ENCODE results near the gene DDX51. TPM values are rescaled to one million over a fixed set of nuclear protein-coding genes. Genes with fewer than 3 reads are reported as not detected.

Gene DDX51
- total RNA-seq, 1 donor from 2014 or later: 48.8 TPM

- intact Hi-C loops (cut with micrococcal nuclease): no loop called here
- peaks cover 3% of the 10 kb centered on the region for H3K27me3 Mint-ChIP-seq (ENCODE audit: insufficient read depth)
- no peak for DNase-seq (ENCODE audit: low spot score)
- no peaks in the 10 kb centered on the region for H3K9me3 Mint-ChIP-seq
- H3K27ac Mint-ChIP-seq: no peak overlapping the region
- peaks cover 13% of the 10 kb centered on the region for H3K4me1 Mint-ChIP-seq (ENCODE audit: low read depth)
- H3K36me3 Mint-ChIP-seq (ENCODE audit: low read depth): no peaks in the 10 kb centered on the region
- H3K4me3 Mint-ChIP-seq: no peak overlapping the region
These were observed 24.4 kb upstream of the DDX51 start for GRCh38 chr12:132168311-132169031.

GRCh38 chr12:132167611-132168310 is 23.6 kb upstream of the DDX51 start:
- Mint-ChIP-seq H3K27me3 (ENCODE audit: insufficient read depth) (no peaks in the 10 kb centered on the region), H3K27ac (no peak overlapping the region), H3K4me3 (no peak overlapping the region), H3K4me1 (ENCODE audit: low read depth) (peaks cover 11% of the 10 kb centered on the region), H3K9me3 (no peaks in the 10 kb centered on the region), H3K36me3 (ENCODE audit: low read depth) (no peaks in the 10 kb centered on the region)
- intact Hi-C loops (cut with micrococcal nuclease): no loop called here
- no peak for DNase-seq (ENCODE audit: low spot score)

DNA sequence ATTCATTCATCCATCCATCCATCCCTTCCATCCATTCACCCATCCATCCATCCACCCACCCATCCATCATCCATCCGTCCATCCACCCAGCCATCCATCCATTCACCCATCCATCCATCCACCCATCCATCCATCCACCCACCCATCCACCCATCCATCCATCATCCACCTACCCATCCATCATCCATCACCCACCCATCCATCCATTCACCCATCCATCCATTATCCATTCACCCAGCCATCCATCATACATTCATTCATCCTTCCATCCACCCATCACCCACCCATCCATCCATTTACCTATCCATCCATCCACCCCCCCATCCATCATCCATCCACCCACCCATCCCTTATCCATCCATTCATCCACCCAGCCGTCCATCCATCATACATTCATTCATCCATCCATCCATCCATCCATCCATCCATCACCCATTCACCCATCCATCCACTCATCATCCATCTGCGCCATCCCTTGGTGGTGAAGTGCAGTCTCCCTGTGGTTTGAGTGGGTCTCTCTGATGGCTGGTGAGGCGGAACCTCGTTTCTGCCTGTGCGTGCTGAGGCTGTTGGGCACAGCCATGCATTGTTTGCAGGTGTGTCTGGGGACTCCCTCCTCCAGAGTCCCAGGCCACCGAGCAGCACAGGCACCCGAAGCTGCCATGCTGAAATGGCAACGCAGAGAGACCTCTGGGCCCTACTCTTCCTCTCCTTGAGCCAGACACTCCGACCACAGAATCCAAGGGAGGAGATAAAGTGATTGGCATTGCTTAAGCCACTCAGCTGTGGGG is 22.9 kb upstream of the DDX51 start:
- no peak overlapping the region for H3K4me3 Mint-ChIP-seq
- no peaks in the 10 kb centered on the region for H3K27me3 Mint-ChIP-seq (ENCODE audit: insufficient read depth)
- no peaks in the 10 kb centered on the region for H3K9me3 Mint-ChIP-seq
- H3K36me3 Mint-ChIP-seq (ENCODE audit: low read depth): no peaks in the 10 kb centered on the region
- intact Hi-C loops (cut with micrococcal nuclease): no loop called here
- H3K27ac Mint-ChIP-seq: no peak overlapping the region
- no peak for DNase-seq (ENCODE audit: low spot score)
- H3K4me1 Mint-ChIP-seq (ENCODE audit: low read depth): peaks cover 10% of the 10 kb centered on the region

DNA sequence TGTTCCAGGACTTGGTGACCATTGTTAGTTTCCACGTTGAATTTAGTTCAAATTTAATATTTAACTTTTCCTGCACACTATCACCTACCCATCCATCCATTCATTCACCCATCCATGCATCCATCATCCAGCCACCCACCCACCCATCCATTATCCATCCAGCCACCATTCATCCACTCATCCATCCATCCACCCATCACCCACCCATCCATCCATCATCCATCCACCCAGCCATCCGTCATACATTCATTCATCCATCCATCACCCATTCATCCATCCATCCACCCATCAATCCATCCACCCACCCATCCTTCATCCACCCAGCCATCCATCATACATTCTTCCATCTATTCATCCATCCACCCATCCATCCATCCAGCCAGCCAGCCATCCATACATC is 22.0 kb upstream of the DDX51 start:
- H3K27me3 Mint-ChIP-seq (ENCODE audit: insufficient read depth): no peaks in the 10 kb centered on the region
- H3K36me3 Mint-ChIP-seq (ENCODE audit: low read depth): no peaks in the 10 kb centered on the region
- no peak for DNase-seq (ENCODE audit: low spot score)
- H3K9me3 Mint-ChIP-seq: no peaks in the 10 kb centered on the region
- peaks cover 10% of the 10 kb centered on the region for H3K4me1 Mint-ChIP-seq (ENCODE audit: low read depth)
- intact Hi-C loops (cut with micrococcal nuclease): no loop called here
- no peak overlapping the region for H3K27ac Mint-ChIP-seq
- no peak overlapping the region for H3K4me3 Mint-ChIP-seq

DNA sequence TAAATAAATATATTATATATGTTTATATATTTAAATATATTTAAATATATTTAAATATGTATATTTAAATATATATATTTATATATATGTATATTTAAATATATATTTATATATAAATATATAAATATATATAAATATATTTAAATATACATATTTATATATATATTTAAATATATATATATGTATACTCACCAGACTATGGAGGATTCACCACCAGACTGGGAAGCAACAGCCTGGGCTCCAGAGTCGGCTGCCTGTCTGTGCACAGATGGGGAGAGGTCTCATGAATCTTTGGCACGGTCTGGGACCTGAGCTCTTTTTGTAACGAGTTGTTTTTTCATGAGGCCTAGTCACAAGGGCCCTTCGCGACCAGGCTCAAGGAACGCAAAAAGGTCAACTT is 21.5 kb upstream of the DDX51 start:
- no peaks in the 10 kb centered on the region for H3K9me3 Mint-ChIP-seq
- no peaks in the 10 kb centered on the region for H3K36me3 Mint-ChIP-seq (ENCODE audit: low read depth)
- H3K27ac Mint-ChIP-seq: no peak overlapping the region
- no peaks in the 10 kb centered on the region for H3K27me3 Mint-ChIP-seq (ENCODE audit: insufficient read depth)
- intact Hi-C loops (cut with micrococcal nuclease): no loop called here
- no peak for DNase-seq (ENCODE audit: low spot score)
- H3K4me3 Mint-ChIP-seq: no peak overlapping the region
- H3K4me1 Mint-ChIP-seq (ENCODE audit: low read depth): peaks cover 10% of the 10 kb centered on the region

GRCh38 chr12:132164426-132164825 is 20.3 kb upstream of the DDX51 start:
- peaks cover 10% of the 10 kb centered on the region for H3K4me1 Mint-ChIP-seq (ENCODE audit: low read depth)
- peaks cover 1% of the 10 kb centered on the region for H3K27me3 Mint-ChIP-seq (ENCODE audit: insufficient read depth)
- H3K4me3 Mint-ChIP-seq: no peak overlapping the region
- DNase-seq (ENCODE audit: low spot score): no peak
- peaks cover 2% of the 10 kb centered on the region for H3K36me3 Mint-ChIP-seq (ENCODE audit: low read depth)
- no peak overlapping the region for H3K27ac Mint-ChIP-seq
- no peaks in the 10 kb centered on the region for H3K9me3 Mint-ChIP-seq
- intact Hi-C loops (cut with micrococcal nuclease): no loop called here

DNA sequence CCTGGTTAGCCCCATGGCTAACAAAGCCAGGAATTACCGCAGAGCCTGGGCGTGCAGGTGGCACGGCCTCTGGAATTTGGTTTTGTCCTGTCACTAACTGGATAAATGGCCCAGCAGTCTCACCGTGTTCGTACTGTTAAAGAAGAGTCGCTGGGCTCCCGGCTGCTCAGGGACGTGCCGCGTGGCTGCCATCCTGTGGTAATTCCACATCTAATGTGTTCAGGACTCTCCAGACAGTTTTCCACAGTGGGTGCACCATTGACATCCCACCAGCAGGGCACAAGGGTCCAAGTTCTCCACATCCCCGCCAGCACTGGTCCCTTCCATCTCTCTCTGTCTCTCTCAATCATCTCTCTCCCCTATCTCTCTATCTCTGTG is 19.8 kb upstream of the DDX51 start:
- Mint-ChIP-seq H3K4me3 (no peak overlapping the region), H3K36me3 (ENCODE audit: low read depth) (peaks cover 2% of the 10 kb centered on the region), H3K9me3 (no peaks in the 10 kb centered on the region), H3K27ac (no peak overlapping the region), H3K4me1 (ENCODE audit: low read depth) (peaks cover 10% of the 10 kb centered on the region), H3K27me3 (ENCODE audit: insufficient read depth) (peaks cover 1% of the 10 kb centered on the region)
- DNase-seq (ENCODE audit: low spot score): no peak
- intact Hi-C loops (cut with micrococcal nuclease): loop anchor here (2.0 kb wide), 1 partner anchor 25 kb away; no protein-coding TSS in a partner anchor

GRCh38 chr12:132163041-132163910 is 19.2 kb upstream of the DDX51 start:
- Mint-ChIP-seq H3K4me3 (peak overlapping the region; percentile 68), H3K27me3 (ENCODE audit: insufficient read depth) (peaks cover 1% of the 10 kb centered on the region), H3K4me1 (ENCODE audit: low read depth) (peaks cover 10% of the 10 kb centered on the region), H3K27ac (no peak overlapping the region), H3K9me3 (no peaks in the 10 kb centered on the region), H3K36me3 (ENCODE audit: low read depth) (peaks cover 2% of the 10 kb centered on the region)
- DNase-seq (ENCODE audit: low spot score): no peak
- intact Hi-C loops (cut with micrococcal nuclease): loop anchor here (2.0 kb wide), 1 partner anchor 26 kb away; no protein-coding TSS in a partner anchor

- H3K27ac Mint-ChIP-seq: peak overlapping the region; percentile 5
- peaks cover 1% of the 10 kb centered on the region for H3K27me3 Mint-ChIP-seq (ENCODE audit: insufficient read depth)
- H3K9me3 Mint-ChIP-seq: no peaks in the 10 kb centered on the region
- DNase-seq (ENCODE audit: low spot score): no peak
- intact Hi-C loops (cut with micrococcal nuclease): loop anchor here (2.0 kb wide), 1 partner anchor 26 kb away; no protein-coding TSS in a partner anchor
- no peak overlapping the region for H3K4me3 Mint-ChIP-seq
- peaks cover 10% of the 10 kb centered on the region for H3K4me1 Mint-ChIP-seq (ENCODE audit: low read depth)
- H3K36me3 Mint-ChIP-seq (ENCODE audit: low read depth): peaks cover 2% of the 10 kb centered on the region
These were observed 18.5 kb upstream of the DDX51 start for GRCh38 chr12:132162508-132163031.

DNA sequence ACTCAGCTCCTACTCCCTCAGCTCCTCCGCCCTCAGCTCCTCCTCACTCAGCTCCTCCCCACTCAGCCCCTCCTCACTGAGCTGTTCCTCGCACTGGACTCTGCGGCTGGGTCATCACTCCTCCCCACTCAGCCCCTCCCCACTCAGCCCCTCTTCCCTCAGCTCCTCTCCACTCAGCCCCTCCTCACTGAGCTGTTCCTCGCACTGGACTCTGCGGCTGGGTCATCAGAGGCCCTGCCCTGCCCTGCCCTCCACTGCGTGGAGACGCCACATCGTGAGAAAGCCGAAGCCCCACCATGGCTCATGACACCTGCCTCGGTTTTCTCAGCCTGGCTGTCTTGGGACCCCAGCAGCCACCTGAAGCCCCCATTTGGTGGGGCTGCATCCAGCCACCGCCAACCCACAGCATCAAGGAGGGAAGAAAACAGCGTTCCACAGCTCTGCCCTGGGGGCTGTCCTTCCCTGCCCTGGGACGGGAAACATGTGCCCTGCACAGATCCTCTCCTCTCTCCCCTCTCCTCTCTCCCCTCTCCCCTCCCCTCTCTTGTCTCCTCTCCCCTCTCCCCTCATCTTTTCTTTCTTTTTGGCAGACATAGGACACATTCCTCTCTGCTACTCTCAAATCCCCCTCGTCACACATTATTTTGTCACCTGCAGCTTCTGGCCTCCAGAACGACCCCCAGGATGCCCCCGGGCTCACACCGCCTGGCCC is 17.8 kb upstream of the DDX51 start:
- intact Hi-C loops (cut with micrococcal nuclease): loop anchor here (2.0 kb wide), 1 partner anchor 27 kb away; no protein-coding TSS in a partner anchor
- H3K27ac Mint-ChIP-seq: peak overlapping the region; percentile 5
- H3K4me1 Mint-ChIP-seq (ENCODE audit: low read depth): peaks cover 10% of the 10 kb centered on the region
- H3K9me3 Mint-ChIP-seq: no peaks in the 10 kb centered on the region
- H3K27me3 Mint-ChIP-seq (ENCODE audit: insufficient read depth): peaks cover 1% of the 10 kb centered on the region
- H3K4me3 Mint-ChIP-seq: no peak overlapping the region
- DNase-seq (ENCODE audit: low spot score): no peak
- peaks cover 2% of the 10 kb centered on the region for H3K36me3 Mint-ChIP-seq (ENCODE audit: low read depth)

- no peak overlapping the region for H3K4me3 Mint-ChIP-seq
- DNase-seq (ENCODE audit: low spot score): no peak
- H3K9me3 Mint-ChIP-seq: no peaks in the 10 kb centered on the region
- H3K36me3 Mint-ChIP-seq (ENCODE audit: low read depth): peaks cover 2% of the 10 kb centered on the region
- H3K4me1 Mint-ChIP-seq (ENCODE audit: low read depth): peaks cover 10% of the 10 kb centered on the region
- no peak overlapping the region for H3K27ac Mint-ChIP-seq
- H3K27me3 Mint-ChIP-seq (ENCODE audit: insufficient read depth): peaks cover 1% of the 10 kb centered on the region
- intact Hi-C loops (cut with micrococcal nuclease): no loop called here
These were observed 17.1 kb upstream of the DDX51 start for GRCh38 chr12:132161036-132161781.

Data from activated T-helper 1 cell treated with anti-CD3 and anti-CD28 coated beads, Interleukin-12 subunit alpha, Interleukin-12 subunit beta, Interleukin-2, Interleukin-4 antibody, amounts not matched to agents 30 ng/mL and 10 ng/mL and 1 ng/mL, durations not matched to agents 14 hours and 24 hours and 36 hours (primary cell).